GM15510 (cell line): ENCODE results near the gene MRO.

Source experiments
- POLR2A ChIP-seq: IDR thresholded peaks from 3 replicates; pipeline ENCODE4 v1.6.1; 2011; ENCODE audit warnings: borderline replicate concordance; ENCODE audit not compliant: insufficient read length; ENCODE audit errors: extremely low read depth

Gene MRO

DNA sequence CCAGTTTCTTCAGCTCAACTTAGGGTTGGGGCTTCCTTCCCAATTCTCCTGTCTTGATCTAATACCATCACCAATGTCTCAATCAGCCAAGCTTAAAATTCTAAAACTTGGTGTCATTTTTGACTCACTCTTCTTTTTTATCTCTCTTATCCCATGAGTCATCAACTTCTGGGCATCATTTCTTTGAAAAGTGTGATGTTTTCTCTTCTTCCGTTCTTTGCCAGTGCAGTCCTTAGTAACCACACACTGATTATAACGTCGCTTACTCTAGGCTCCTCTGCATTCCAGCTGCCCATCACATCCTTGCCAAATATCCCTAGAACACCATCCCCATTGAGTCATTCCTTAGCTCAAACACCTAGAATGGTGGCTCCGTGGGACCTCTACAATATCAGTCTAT, 27.4 kb upstream of the MRO start:
- no peak for TF ChIP-seq POLR2A

GRCh38 chr18:50844960-50845359, 25.1 kb upstream of the MRO start:
- TF ChIP-seq POLR2A: no peak

DNA sequence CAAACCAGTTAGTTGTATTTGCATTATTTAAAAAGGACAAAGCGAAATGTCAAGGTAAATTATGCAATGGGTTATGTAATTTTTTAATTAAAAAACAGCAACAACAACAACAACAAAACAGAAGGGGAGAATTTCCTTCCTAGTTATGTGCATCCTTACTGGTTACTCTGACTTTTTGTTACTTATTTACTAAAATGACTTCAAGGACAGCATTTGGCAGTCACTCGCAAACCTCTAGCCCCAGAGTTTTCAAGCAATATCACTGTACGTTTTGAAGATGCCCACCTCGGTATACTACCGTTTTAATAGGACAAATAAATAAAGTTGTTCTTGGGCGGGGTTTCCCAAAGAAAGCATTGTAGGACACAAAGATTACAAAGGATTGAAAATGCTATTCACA, 24.7 kb upstream of the MRO start:
- no peak for TF ChIP-seq POLR2A

DNA sequence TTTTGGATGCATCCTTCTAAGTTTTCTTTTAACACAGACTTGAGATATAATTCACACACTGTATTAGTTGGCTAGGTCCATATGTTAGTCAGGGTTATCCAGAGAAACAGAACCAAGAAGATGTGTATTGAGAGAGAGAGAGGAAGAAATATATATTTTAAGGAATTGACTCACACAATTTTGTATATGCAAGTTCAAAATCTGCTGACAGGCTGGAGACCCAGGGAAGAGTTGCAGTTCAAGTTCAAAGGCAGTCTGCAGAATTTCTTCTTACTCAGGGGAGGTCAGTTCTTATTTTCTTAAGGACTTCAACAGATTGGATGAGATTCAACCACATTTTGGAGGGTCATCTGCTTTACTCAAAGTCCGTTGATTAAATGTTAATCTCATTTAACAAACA, 23.0 kb upstream of the MRO start:
- TF ChIP-seq POLR2A: no peak

GRCh38 chr18:50839996-50840395, 20.2 kb upstream of the MRO start:
- TF ChIP-seq POLR2A: no peak

- TF ChIP-seq POLR2A: no peak
These were observed 19.5 kb upstream of the MRO start for GRCh38 chr18:50839341-50839740.

- no peak for TF ChIP-seq POLR2A
These were observed 16.7 kb upstream of the MRO start for GRCh38 chr18:50836521-50836957.

- no peak for TF ChIP-seq POLR2A
These were observed 12.9 kb upstream of the MRO start for GRCh38 chr18:50832754-50833153.

DNA sequence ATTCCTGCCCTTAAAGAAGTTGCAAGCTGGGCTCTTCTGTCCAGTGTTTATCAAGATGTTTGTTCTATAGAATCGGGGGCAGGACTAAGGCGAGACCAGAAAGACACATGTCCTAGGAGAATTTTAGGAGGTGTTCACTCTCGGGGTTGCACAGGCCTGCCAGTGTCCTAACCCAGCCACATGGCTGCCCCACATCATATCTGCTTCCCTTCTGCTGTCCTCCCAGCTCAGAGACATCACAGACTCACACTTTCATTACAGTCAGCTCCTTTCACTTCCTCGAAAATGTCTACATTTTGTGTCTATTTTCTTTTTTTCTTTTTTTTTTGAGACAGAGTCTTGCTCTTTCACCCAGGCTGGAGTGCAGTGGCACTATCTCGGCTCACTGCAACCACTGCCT, 10.7 kb upstream of the MRO start:
- no peak for TF ChIP-seq POLR2A

DNA sequence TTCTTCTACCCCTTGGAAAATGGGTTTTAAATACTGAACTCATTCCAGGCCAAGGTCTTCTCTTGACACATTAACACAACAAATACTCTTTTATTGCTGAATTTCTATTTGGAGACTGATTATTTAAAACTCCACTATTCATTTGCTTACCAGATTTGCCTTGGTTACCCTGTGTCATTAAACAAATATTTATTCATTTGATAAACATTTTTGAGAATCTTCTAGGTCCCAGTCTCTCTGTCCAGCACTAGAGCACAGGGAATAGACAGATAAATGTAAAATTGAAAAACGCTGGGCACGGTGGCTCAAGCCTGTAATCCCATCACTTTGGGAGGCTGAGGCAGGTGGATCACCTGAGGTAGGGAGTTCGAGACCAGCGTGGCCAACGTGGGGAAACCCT, 9.8 kb upstream of the MRO start:
- no peak for TF ChIP-seq POLR2A

GRCh38 chr18:50826027-50826426, 6.2 kb upstream of the MRO start:
- TF ChIP-seq POLR2A: no peak

DNA sequence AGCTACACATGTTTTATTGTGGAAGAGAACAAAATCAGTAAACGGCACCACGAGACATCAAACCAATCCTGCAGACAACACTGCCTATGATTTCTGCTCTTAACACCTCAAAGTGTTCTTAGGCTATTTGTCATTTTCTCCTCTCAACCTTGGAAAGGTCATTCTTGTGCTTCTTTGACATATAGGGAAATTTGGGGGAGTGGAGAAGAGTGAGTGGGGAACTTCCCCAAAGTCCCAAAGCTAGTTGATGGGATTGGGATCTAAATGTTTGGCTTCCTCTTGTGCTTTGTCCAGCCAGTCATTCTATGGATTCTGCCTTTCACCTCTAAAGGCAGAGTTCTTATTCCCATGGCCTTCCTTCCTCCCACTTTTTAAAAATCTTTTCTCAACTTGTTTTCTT, 5.8 kb upstream of the MRO start:
- no peak for TF ChIP-seq POLR2A

- TF ChIP-seq POLR2A: no peak
These were observed 2.9 kb upstream of the MRO start for GRCh38 chr18:50822756-50823155.

- no peak for TF ChIP-seq POLR2A
These were observed 1.2 kb upstream of the MRO start for GRCh38 chr18:50820901-50821520.

- TF ChIP-seq POLR2A: no peak
These were observed 639 bp downstream of the MRO start for GRCh38 chr18:50819027-50819727.

DNA sequence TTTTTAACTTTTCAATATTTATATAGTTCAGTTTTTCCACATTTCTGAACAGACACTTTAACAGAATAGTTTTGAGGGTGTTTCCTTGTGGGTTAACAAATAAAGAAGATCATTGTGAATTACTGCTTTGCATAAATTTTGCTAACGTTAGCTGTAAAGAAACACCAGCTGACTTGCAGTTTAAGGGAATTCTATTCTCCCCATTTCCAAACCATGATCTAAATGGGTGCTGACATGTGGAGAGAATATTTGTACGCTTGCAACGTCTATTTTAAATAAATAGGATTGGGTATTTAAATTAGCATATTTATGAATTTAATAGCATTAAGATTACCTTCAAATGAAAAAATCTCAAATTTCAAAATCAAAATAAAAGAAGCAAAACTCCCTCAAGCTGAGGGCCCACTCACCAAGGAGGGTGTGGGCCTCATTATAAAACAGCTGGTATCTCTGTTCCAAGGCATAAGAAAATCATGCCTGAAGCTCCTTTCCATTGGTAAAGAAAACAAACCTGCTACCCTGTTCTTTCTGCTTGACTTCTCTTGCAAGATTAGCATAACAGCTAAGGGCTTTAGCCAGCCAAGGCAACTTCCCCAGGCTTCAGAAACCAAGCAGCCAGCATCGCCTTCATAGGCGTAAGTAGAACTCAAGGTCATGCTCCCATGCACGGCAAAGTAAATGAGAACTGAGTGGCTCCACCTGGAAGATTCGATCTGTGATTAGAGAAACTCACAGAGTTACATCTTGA, 3.2 kb downstream of the MRO start:
- no peak for TF ChIP-seq POLR2A

- TF ChIP-seq POLR2A: no peak
These were observed 5.4 kb downstream of the MRO start for GRCh38 chr18:50814395-50814794.

GRCh38 chr18:50813353-50813752, 6.5 kb downstream of the MRO start:
- no peak for TF ChIP-seq POLR2A
